HepG2 (cell line): ENCODE results near the gene NIT2. TPM values are rescaled to one million over a fixed set of nuclear protein-coding genes. Genes with fewer than 3 reads are reported as not detected.

Source experiments
- AKNA ChIP-seq: sonication (generic); formaldehyde crosslinking; IDR thresholded peaks from 2 replicates; pipeline ENCODE4 v1.4.0; 2020; ENCODE audit warnings: missing genetic modification reagents, borderline replicate concordance
- ARID4A ChIP-seq: sonication (generic); formaldehyde crosslinking; IDR thresholded peaks from 2 replicates; pipeline ENCODE4 v1.5.0; 2020; ENCODE audit warnings: mild to moderate bottlenecking, missing genetic modification reagents, borderline replicate concordance
- DRAP1 ChIP-seq: IDR thresholded peaks from 2 replicates; pipeline ENCODE4 v1.6.1; 2016; ENCODE audit warnings: missing genetic modification reagents, missing compliant biosample characterization
- HMG20A ChIP-seq: IDR thresholded peaks from 2 replicates; pipeline ENCODE4 v1.6.1; 2016; ENCODE audit warnings: borderline replicate concordance
- HMG20B ChIP-seq: conservative IDR thresholded peaks from 2 replicates; pipeline ENCODE4 v1.6.1; 2016; ENCODE audit warnings: missing genetic modification reagents, missing compliant biosample characterization
- JUN ChIP-seq: sonication (generic); formaldehyde crosslinking; IDR thresholded peaks from 2 replicates; pipeline ENCODE4 v1.4.0; 2020; ENCODE audit warnings: mild to moderate bottlenecking, missing genetic modification reagents
- POLR2A ChIP-seq, 2 experiments: IDR thresholded peaks; 2 replicates each; pipeline ENCODE4 v1.6.1; 2011; ENCODE audit warnings: low read depth in 2 of 2, low read length in 2 of 2, mild to moderate bottlenecking in 1 of 2, moderate library complexity in 1 of 2; ENCODE audit not compliant: insufficient read depth in 1 of 2
- REST ChIP-seq, 2 experiments: IDR thresholded peaks; 2 replicates each; pipeline ENCODE4 v1.6.1; 2011 to 2012; ENCODE audit warnings: low read length in 2 of 2, borderline replicate concordance in 1 of 2, low read depth in 1 of 2, mild to moderate bottlenecking in 1 of 2, moderate library complexity in 1 of 2
- THAP8 ChIP-seq: sonication (generic); formaldehyde crosslinking; IDR thresholded peaks from 2 replicates; pipeline ENCODE4 v1.5.1; 2020; ENCODE audit warnings: missing genetic modification reagents, mild to moderate bottlenecking, borderline replicate concordance
- ZNF44 ChIP-seq: sonication (generic); formaldehyde crosslinking; IDR thresholded peaks from 2 replicates; pipeline ENCODE4 v1.5.1; 2020; ENCODE audit warnings: mild to moderate bottlenecking, missing genetic modification reagents
- ZNF704 ChIP-seq: sonication (generic); formaldehyde crosslinking; IDR thresholded peaks from 2 replicates; pipeline ENCODE4 v1.8.1; 2023; ENCODE audit warnings: mild to moderate bottlenecking, inconsistent platforms, moderate library complexity, missing genetic modification reagents, borderline replicate concordance
- polyA plus RNA-seq, 8 experiments: library from polyadenylated mRNA; depleted of rRNA in 3 of 8; stranded (reverse) in 7 of 8; unstranded in 1 of 8; fragments of >200 nt; fragmentation: Illumina TruSeq in 4 of 8; extraction: Trizol in 4 of 8; gene quantifications; 2 replicates each; pipeline versions ENCODE4 v1.2.1 to v1.2.3, GENCODE V29; 2011 to 2016; ENCODE audit warnings: low read depth in 4 of 8, missing spikeins in 1 of 8, mixed read lengths in 1 of 8; ENCODE audit not compliant: insufficient read depth in 1 of 8
- total RNA-seq, 5 experiments: library from RNA; depleted of rRNA; stranded (reverse); fragments of >200 nt; fragmentation: Illumina TruSeq; extraction: Trizol; gene quantifications; 2 replicates each; pipeline ENCODE4 v1.2.3, GENCODE V29; 2016; ENCODE audit warnings: low read depth in 1 of 5

The NIT2 gene
- total and polyA plus RNA-seq, 2 of the 13 experiments (the other 11 are each of a cell fraction or from before 2014, with no cell fraction given) = 43.4 to 49.1 TPM

GRCh38 chr3:100400780-100401673 is 66.5 kb downstream of the NIT2 start, which contains the start of the genes LNP1 and TOMM70 (continued):
- no peak; a peak in 1 of 4 replicates for TF ChIP-seq REST (IDR thresholded peaks at IDR 0.05; ENCODE audit: borderline replicate concordance in 1 of 2, low read depth in 1 of 2, low read length in 2 of 2)
- TF ChIP-seq THAP8 = peak; percentile 39; the same call in 1 of the 2 replicates
- TF ChIP-seq DRAP1 = peak; percentile 98
- TF ChIP-seq ZNF704 = no peak; the same call in none of the 2 replicates
- no peak for TF ChIP-seq ZNF44 (CRISPR knock-in tag)
- 0 out of 2 replicates have a peak, but pooled peaks have one; percentile 46 for TF ChIP-seq HMG20B
- 0 out of 2 replicates have a peak, but pooled peaks have one; percentile 9 for TF ChIP-seq JUN (CRISPR knock-in tag)
- peak; percentile 93 for TF ChIP-seq ARID4A (CRISPR knock-in tag)
- peak; percentile 89 to 98 for TF ChIP-seq POLR2A (IDR thresholded peaks at IDR 0.05; ENCODE audit: insufficient read depth in 1 of 2, low read depth in 2 of 2, low read length in 2 of 2)
- no peak; the same call in 1 of the 2 replicates for TF ChIP-seq AKNA (CRISPR knock-in tag)
- 0 out of 2 replicates have a peak, but pooled peaks have one; percentile 5 for TF ChIP-seq HMG20A (CRISPR knock-in tag)
